T follicular helper cell (primary cell): ENCODE data around the gene PPP4R2.
"Not testable (repeated sequence)": the region's sequence is repeated elsewhere in the genome, so short reads cannot be mapped to it uniquely, and the experiment has no call there.

ENCODE experiments used
- DNase-seq: peaks from one replicate; pipeline ENCODE4 v3.0.0-alpha.2; 2020; ENCODE audit warnings: low read depth

PPP4R2 gene

DNA sequence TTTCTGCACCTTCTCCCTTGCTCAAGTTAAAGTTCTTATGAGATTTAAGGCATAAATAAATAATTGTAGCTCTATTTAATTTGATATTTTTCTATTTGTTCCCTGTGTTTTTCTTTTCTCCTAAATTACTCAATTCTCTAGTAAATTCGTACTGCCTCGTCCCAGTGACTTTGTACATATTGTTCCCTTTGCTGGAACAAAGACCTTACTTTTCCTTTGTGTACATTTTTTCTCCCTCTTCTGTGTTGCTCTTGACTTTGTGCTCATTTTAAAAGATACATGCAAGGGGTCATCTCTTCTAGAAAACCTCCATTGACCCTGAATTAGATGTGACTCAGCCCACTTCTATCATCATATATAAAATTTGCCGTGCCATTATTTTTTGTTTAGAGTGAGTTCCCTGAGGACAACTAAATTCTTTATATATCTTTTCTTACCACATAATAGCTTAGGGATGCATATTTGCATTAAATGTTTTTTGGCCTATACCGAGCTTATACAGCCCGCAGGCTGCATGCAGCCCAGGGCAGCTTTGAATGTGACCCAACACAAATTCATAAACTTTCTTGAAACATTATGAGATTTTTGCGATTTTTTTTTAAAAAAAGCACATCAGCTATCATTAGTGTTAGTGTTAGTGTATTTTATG lies 29.6 kb downstream of the PPP4R2 start:
- DNase-seq, result no peak

DNA sequence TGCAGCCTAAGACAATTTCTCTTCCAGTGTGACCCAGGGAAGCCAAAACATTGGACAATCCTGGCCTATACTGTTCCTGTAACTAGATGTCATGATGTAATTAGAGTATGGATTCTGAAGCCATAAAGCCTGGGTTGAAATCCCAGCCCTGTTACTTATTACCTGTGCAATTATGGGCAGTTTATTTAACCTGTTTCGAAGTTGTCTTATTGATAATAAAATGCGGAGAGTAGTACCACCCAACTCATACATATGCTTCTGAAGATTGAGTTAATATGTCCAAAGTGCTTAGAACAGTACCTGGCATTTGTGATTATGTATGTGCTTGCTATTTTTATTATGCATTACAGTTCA lies 30.1 kb downstream of the PPP4R2 start:
- no peak for DNase-seq

DNA sequence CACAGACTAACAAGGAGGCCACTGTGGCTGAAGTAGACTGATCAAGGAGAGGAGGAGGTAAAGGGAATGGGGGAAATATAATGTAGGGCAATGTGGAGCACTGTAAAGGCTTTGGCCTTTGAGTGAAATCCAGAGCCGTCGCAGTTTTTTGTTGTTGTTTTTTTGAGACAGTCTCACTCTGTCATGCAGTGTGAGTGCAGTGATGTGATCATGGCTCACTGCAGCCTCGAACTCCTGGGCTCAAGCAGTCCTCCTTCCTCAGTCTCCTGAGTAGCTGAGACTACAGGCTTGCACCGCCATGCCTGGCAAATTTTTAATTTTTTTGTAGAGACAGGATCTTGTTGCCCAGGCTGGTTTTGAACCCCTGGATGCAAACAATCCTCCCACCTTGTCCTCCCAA lies 32.2 kb downstream of the PPP4R2 start:
- DNase-seq, result no peak

DNA sequence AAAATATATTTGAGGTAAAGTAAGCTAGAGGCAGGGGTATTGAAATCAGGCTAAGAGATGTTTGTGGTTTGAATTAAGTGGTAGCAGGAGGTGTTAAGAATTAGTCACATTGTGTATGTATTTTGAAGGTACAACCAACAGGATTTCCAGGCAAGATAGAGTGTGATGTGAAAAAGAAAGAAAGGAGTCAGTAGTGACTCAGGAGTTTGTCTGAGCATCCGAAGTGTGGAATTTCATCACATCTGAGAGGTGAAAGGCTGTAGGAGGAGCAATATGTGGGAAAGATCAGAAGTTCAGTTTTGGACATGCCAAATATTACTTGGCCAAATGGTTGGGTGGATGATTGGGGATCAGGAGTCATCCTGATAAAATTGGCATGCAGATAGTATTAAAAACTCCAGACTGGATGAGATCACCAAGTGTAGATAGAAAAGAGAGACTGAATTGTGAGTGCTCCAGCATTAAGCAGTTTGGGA lies 32.7 kb downstream of the PPP4R2 start:
- no peak for DNase-seq

DNA sequence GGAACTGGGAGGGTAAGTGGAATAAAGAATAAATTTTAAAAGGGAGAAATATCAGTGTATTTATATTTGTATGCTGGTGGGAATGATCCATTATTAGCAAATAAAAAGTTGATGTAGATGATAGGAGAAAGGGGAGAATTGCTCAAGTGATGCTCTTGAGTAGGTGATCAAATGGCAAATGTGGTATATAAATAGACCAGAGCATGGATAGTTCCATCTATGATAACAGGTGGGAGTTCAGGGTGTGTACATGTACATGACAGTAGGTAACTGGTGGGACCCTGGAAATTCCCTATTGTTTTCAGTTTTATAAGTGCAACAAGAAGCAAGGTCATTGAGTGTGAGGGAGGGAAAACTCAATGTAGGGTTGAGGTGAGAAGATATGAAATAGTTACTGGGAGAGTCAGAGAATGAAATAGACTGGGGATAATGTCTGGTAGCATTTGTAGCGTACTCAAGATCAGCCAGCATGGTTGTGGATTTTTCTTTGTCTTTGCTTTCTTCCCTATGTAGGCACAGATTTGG lies 33.5 kb downstream of the PPP4R2 start:
- DNase-seq, result no peak

DNA sequence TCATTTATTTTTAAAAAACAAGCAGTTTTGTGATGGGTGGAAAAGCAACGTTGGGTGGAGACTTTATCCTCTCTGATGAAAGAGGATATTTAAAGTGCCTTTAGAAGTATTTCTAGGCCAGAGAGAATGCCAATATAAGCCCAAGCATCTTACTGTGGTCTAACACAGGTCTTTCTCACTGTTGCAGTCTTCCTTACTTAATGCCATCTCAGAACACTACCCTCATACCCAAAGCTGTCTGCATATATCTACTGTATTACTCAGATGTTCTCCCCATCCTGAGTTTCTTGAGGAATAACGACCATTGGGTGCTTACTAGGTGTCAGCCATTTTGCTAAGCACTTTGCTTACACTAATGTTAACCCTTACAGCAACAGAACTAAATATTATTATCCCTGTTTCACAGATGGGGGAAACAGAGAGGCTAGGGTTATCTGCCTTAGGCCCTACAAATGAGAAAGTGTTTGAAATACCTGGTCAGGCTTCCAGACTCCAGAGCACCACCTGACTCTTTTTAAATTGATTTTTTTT lies 35.0 kb downstream of the PPP4R2 start:
- no peak for DNase-seq

DNA sequence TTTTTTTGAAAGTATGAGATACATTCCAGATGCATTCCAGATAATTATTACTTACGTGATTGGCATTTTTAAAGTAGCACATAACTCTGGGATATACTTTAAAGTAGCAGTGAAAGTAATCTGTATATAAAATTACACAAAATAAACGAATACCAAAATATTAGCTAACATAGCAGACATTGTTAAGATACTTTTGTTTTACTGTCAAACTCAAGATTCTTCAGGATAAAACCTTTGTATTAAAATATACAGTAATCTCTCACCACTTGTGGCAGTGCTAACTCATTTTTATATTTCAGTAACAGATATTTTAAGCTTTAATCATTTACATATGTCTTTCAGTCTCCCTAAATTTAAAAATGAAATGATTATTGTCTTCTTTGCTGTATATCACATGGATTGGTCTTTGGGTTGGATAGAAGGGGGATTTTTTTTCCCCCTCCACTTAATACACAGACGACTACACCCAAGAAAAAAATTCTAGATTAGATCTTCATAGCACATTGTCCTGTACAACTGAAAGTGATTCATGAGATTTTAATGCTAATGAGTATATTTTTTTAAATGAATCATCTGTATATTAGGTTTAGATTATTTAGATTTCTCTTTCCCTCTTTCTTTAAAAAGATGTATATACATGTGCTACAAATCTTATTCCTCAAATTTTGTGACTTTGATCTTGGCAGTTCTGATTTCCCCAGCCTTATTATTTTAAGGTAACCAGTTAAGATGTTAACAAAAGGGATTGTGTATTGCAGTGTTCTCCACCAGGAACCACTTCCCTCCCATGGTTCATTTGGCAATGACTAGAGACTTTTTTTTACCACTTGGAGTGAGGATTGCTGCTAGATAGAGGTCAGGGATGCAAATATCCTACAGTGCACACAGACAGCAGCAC lies 40.3 kb downstream of the PPP4R2 start:
- no peak for DNase-seq

DNA sequence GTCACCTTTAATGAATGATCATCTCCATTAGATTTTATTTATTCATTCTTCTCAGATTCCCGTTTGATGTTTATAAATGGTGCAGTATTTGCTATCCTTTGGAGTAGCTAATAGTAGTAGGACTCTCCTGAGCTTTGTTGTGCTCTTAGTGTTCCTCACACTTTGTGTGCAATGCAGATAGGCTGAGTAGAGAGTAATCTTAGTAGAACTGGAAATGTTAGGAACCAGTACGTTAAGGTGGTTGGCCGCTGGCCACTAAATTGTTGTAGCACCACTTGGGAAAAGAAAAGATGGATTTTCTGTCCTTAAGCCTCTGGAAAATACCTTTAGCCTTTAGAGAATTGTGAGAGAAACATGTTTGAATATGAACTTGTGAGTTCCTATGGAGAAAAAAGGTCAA lies 44.9 kb downstream of the PPP4R2 start:
- no peak for DNase-seq

DNA sequence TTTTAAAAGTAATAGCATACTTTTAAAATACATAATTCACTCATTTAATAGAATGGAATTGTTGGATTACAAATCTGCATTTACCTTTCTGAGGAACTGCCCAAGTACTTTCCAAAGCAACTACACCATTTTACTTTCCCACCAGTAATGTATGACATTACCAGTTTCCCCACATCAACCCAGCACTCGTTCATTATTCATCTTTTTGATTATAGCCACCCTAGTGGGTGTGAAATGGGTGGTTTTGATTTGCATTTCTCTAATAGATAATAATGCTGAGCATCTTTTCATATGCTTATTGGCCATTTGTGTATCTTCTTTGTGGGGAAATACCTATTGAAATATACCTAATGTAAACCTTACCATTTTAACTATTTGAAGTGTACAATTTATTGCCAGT lies 46.8 kb downstream of the PPP4R2 start:
- no peak for DNase-seq

DNA sequence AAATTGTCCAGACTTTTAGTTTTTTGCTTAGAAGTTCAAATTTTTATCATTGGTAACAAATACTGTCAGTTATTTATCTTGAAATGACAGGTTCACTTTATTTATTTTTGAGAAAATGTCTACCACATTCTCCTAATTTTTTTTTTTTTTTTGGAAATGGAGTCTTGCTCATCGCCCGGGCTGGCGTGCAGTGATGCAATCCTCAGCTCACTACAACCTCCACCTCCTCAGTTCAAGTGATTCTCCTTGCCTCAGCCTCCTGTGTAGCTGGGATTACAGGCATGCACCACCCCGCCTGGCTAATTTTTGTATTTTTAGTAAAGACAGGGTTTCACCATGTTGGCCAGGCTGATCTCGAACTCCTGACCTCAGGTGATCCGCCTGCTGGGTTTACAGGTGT lies 48.8 kb downstream of the PPP4R2 start:
- DNase-seq, result no peak

DNA sequence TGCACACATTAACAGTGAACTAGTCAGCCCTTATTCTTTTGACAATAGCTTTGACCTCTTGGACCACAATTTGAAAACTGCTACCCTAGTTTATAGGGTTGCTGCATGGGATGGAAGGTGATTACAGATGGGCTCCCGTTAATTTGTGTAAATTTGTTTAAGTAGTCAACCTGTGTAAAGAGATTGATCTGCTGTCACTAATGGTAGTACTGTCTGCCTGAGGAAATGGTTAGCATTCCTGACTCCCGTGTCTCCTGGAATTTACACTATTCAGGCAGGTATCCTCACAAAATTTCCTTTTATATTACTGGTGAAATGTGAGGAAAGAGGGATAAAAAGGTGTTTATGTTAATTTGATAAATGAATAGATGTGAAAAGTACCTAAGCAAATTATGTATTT lies 49.6 kb downstream of the PPP4R2 start:
- DNase-seq, result no peak

DNA sequence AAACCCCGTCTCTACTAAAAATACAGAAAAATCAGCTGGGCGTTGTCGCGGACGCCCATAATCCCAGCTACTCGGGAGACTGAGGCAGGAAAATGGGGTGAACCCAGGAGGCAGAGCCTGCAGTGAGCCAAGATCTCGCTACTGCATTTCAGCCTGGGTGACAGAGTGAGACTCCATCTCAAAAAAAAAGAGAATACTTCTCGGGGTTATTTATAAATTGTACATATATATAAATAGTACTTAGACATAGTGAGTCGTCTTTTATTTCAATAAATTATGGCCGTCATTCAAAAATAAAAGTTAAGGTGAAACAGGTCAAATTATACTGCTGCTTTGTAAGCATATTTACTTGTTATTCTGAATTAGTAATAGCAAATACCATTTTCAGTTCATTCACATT lies 52.7 kb downstream of the PPP4R2 start:
- DNase-seq, result no peak

DNA sequence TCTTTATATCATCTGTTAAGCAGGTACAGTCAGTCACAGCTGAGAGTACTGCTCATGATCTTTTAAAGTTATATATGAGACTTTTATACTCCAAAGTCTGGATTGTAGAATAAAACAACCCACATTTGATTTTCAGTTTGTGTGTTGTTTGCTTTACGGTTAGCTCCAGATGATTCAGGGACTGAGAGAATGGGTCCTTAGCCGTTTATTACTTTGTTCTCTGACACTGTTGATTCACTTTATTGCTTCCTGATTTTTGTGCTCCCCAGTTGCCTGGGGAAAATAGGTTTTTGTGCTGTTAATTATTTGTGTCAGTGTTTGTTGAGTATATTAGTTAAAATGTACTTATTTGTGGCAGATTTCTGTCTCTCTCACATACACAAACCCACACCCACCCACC lies 56.2 kb downstream of the PPP4R2 start:
- no peak for DNase-seq

DNA sequence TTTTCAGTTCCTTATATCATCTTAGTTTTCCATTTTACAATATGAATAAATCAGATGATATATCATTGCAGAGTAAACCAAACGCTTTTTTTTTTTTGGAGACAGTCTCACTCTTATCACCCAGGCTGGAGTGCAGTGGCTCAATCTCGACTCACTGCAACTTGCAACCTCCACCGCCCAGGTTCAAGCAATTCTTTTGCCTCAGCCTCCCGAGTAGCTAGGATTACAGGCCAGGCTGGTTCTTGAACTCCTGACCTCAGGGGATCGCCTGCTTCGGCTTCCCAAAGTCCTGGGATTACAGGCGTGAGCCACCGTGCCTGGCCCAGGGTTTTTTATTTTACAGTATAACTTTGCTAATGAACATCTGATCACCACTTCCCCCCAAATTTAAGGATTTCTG lies 59.0 kb downstream of the PPP4R2 start:
- no peak for DNase-seq

DNA sequence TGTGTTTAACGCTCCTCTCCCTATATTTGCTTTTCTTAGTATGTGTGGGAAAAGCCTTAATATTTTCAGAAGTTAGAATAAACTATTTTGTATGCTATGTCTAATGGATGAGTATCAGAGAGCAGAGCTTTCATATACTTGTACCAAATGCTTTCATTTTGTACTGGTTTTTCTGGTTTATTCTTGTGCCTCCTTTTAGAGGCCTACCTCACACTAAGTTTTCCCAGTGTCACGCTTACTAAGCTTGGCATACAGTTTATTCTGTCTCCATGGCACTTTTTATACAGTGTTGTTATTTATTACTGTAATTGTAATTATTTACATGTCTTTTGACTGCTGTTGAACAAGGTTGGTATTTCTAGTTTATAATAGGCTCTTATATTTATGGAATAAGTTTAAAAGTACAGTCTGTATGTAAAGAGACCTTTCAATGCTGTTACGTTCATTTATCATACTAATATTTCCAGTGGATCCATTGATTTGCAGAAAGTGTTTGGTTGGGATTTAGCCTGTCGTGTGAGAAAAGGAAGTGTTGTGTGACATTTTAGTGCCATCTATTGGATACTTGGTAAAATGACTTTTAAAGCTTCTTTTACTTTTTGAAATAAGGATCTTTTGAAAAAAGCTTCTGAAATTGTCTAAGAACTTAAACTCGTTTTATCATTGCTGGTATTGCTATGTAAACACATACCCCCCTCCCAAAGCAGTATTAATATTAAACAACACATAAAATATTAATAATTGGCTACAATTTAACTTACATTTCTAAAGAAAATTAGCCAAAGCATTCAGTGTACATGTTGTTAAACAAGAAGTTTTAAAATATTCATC lies 59.6 kb downstream of the PPP4R2 start:
- DNase-seq, result no peak

DNA sequence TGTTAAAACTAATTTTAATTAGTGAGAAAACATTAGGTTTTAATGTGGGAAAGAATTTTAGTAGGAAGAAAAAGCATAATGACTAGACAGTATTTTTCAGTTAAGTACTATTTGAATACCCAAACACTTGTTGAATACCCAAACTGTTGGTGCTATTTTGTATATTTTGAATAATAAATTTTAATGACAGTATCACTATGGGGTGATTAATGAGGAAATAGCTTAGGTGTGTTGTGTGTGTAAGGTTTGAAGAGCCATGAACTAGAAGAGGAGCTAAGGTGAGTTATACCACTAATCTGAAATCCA lies 60.2 kb downstream of the PPP4R2 start:
- no peak for DNase-seq

DNA sequence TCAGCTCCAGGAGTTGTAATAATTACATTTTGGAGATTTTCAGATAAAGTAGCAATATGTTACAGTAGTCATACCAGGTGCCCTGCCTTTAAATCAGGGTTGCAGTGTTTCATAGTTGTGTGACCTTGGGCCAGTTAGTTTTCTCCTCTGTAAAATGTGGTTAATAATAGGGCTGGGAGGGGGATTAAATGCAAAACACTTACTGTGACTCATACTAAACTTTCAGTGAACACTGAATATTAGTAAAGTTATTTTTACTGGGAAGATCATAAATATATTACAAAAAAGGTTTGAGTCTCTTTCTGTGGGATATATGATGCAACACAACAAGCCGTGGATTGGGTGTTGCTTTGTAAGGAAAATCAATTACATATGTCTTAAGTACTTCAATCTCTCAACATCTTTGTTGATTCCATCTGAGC lies 63.7 kb downstream of the PPP4R2 start:
- no peak for DNase-seq

DNA sequence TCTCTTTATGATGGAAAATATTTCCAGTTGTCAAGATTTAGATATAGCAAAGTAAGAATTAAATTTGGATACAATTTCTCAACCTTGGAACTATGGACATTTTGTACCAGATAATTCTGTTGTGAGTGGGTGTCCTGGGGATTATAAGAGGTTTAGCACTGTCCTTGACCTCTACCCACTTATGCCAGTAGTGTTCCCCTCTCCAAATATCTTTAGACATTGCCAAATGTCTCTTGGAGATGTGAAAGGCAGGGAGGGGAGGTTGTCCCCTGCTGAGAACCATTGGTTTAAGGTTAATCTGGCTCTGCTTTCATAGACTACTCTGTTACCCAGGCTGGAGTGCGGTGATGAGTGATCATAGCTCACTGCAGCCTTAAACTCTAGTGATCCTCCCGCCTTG lies 64.8 kb downstream of the PPP4R2 start, which contains the start of gene EBLN2:
Gene EBLN2 (plus strand): TSS at position 244 of the 400 bp plus-strand sequence. CDS start 423 bp downstream, outside the sequence.
- DNase-seq, result no peak

DNA sequence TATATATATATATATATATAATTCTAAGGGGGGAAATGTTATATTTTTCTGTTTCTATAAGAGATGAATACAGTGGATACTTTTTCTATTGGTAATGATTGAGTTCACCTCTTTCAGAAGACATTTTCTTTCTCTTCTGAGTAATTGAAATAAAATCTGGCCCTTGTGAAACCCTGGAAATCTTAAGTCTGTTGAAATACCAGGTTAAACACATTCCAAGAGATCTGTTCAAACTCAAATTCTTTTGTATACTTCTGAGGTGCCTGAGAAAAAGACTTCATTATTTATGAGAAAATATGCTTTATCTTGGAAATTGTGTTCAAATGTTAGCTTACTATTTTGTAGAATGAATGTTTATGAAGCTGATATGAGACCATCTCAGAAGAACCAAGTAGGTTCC lies 69.6 kb downstream of the PPP4R2 start:
- DNase-seq, result not testable (repeated sequence)

DNA sequence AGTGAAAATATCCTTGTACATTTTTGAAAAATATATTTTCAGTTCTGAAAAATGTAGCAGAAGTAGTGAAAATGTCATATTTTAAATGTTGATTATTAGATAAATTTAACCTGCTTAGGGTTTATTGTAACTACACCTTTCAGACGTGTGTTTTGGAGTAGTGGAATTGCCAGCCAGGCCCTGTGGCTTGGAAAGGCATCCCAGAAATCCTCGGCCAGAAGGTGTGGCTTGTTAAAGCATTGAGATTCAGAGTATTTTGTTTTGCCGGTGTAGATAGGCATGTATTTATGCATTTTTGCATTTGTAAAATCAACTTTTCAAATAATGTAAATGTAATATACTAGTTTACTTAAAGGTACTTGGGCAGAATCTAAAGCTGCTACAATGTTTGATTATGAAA lies 71.8 kb downstream of the PPP4R2 start:
- no peak for DNase-seq

DNA sequence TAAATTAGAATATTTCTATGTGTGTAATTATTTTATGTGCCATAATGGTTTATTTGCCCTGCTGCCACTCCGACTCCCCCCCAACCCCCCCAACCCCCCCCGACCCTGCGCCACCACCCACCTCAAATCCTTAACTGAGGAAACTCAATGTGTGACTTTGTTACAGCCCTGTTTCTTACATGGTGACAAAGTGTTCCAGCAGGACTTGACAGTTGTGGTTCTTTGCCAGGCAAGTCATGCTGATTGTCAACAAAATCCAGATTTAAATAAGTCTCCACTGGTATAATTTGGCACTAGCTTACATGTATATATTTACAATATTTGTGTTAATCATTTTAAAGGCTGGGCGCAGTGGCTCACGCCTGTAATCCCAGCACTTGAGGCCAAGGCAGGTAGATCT lies 72.6 kb downstream of the PPP4R2 start:
- DNase-seq, result no peak

DNA sequence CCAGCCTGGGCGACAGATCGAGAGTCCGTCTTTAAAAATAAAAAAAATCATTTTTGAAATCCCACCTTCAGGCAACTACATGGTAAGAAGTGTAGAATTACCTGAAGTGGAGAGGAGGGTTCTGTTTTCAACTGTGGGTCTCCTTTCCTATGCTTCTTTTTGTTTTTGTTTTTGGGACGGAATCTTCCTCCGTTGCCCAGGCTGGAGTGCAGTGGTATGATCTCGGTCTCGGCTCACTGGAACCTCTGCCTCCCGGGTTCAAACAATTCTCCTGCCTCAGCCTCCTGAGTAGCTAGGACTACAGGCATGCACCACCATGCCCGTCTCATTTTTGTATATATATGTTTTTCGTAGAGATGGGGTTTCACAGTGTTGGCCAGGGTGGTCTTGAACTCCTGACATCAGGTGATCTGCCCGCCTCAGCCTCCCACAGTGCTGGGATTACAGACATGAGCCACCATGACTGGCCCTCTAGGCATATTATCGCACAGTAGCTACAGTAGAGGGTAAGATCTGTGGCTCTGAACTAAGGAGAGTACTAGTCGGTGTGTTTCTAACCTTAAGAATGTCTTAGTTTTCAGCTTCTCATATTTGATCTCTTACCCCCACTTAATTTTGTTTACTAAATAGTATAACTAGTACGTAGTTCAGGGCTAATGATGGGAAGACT lies 73.3 kb downstream of the PPP4R2 start:
- DNase-seq, result no peak
